GM13976 (cell line): ENCODE data around the gene ENOSF1.
A peak's percentile ranks its signal among the peaks of the same experiment; 100 is the strongest.

Experiments used
- DNase-seq: peaks from one replicate; pipeline ENCODE4 v3.0.0; 2012; ENCODE audit warnings: low spot score
- in situ Hi-C: fragments of 300-500 bp; cut with MboI; formaldehyde crosslinking; loops from one replicate; pipeline ENCODE4 v1.12.0; 2022; ENCODE audit warnings: low sequenced_read_pairs, mixed read lengths, inconsistent platforms; ENCODE audit not compliant: unreplicated experiment
- TF ChIP-seq, protein P1 (sequence below): IDR thresholded peaks from 2 replicates; pipeline ENCODE4 v1.5.1; 2012; ENCODE audit warnings: borderline replicate concordance, mild to moderate bottlenecking; ENCODE audit not compliant: insufficient read depth; ENCODE audit errors: extremely low read depth, missing control alignments, control extremely low read depth

Gene ENOSF1

GRCh38 chr18:634551-635045, 77.8 kb downstream of the ENOSF1 start:
- in situ Hi-C loops = no loop called here
- DNase-seq = no peak
- TF ChIP-seq, protein P1, sequence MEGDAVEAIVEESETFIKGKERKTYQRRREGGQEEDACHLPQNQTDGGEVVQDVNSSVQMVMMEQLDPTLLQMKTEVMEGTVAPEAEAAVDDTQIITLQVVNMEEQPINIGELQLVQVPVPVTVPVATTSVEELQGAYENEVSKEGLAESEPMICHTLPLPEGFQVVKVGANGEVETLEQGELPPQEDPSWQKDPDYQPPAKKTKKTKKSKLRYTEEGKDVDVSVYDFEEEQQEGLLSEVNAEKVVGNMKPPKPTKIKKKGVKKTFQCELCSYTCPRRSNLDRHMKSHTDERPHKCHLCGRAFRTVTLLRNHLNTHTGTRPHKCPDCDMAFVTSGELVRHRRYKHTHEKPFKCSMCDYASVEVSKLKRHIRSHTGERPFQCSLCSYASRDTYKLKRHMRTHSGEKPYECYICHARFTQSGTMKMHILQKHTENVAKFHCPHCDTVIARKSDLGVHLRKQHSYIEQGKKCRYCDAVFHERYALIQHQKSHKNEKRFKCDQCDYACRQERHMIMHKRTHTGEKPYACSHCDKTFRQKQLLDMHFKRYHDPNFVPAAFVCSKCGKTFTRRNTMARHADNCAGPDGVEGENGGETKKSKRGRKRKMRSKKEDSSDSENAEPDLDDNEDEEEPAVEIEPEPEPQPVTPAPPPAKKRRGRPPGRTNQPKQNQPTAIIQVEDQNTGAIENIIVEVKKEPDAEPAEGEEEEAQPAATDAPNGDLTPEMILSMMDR = no peak

- TF ChIP-seq, protein P1 = no peak
- no peak for DNase-seq
- in situ Hi-C loops = no loop called here
These were observed 80.9 kb downstream of the ENOSF1 start for GRCh38 chr18:631560-631959.

- in situ Hi-C loops = loop anchor here (10.0 kb wide), 1 partner anchor 205 kb away; no protein-coding TSS in a partner anchor
- DNase-seq = no peak
- TF ChIP-seq, protein P1 = no peak
These were observed 82.9 kb downstream of the ENOSF1 start for GRCh38 chr18:629269-630150.

DNA sequence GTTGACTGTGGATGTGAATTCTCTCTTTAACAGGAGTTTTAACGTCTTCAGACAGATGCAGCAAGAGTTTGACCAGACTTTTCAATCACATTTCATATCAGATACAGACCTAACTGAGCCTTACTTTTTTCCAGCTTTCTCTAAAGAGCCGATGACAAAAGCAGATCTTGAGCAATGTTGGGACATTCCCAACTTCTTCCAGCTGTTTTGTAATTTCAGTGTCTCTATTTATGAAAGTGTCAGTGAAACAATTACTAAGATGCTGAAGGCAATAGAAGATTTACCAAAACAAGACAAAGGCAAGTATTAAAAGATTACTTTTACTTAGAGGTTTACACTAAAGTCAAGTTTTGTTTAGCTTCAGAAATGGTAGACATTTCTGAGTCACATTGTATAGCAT, 85.2 kb downstream of the ENOSF1 start:
- TF ChIP-seq, protein P1 = no peak
- no peak for DNase-seq
- in situ Hi-C loops = loop anchor here (10.0 kb wide), 1 partner anchor 208 kb away; no protein-coding TSS in a partner anchor

DNA sequence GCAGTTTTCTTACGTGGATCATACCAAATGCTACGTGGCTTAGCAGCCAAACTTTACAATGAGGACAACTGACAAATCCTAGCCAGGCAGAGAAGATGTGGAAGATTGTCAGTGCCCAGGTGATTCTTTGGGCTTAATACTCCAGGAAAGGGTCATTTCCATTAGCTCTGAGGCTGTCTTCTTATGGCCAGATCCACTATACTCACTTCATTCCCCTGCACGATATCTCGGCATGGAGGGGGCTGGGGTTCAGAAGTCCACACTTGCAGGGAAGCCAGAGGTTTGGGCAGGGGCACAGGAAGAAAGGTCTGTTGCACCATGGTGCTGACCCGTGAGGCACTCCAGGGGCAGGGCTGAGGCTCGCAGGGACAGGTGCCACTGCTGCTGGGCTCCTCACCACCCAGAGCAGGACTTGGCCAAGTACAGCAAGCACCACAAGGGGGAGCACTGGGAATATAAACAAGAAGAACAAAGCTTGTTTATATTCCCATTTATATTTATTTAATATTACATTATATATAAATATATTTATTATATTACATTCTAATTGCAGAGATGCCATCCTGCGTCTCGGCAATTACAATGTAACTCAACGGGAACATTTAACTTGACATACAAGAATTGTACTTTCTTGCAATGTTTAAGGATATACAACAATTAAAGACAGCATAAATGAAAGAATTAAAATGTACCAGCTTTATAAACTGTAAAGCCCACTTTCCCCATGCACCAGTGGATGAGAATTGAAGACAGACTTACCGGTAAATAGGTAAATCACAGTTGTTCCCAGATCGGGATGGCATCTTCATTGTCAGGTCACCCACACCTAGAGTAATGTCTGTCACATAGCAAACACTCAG, 88.4 kb downstream of the ENOSF1 start:
- in situ Hi-C loops = loop anchor here (10.0 kb wide), 1 partner anchor 211 kb away; no protein-coding TSS in a partner anchor
- DNase-seq = peak; percentile 60

GRCh38 chr18:622289-622688, 90.1 kb downstream of the ENOSF1 start:
- in situ Hi-C loops = loop anchor here (10.0 kb wide), 1 partner anchor 213 kb away; no protein-coding TSS in a partner anchor
- no peak for DNase-seq
- TF ChIP-seq, protein P1 = no peak

More for the DNA sequence above, 88.4 kb downstream of the ENOSF1 start:
- TF ChIP-seq, protein P1 = peak; percentile 78
